CD14-positive monocyte (primary cell): Measurements from ENCODE around the gene SHROOM3. TPM values are rescaled to one million over a fixed set of nuclear protein-coding genes. Genes with fewer than 3 reads are reported as not detected.

Experiments used
- DNase-seq, 3 donors: peaks; one replicate each; pipeline ENCODE4 v3.0.0-alpha.2; 2011 to 2022
- H2AFZ ChIP-seq: 2 replicates; pipeline ENCODE4 v1.6.0; 2012; ENCODE audit warnings: mild to moderate bottlenecking, low read depth, low read length, inconsistent platforms; ENCODE audit not compliant: insufficient read depth, poor library complexity, severe bottlenecking
- H3K27ac ChIP-seq, 2 donors: 1 replicate in 1 of 2; 2 replicates in 1 of 2; pipeline ENCODE4 v1.5.1; 2012 to 2013; ENCODE audit warnings: low read length in 2 of 2, control low read depth in 1 of 2, inconsistent platforms in 1 of 2, low read depth in 1 of 2, mild to moderate bottlenecking in 1 of 2
- H3K27me3 ChIP-seq, 2 donors: one replicate each; pipeline versions ENCODE4 v1.6.0 to v1.6.1; 2011 to 2013; ENCODE audit warnings: low read length in 2 of 2; ENCODE audit not compliant: control insufficient read depth in 2 of 2, insufficient read depth in 2 of 2
- H3K36me3 ChIP-seq, 2 donors: replicated peaks in 1 of 2; 1 replicate in 1 of 2; 2 replicates in 1 of 2; pipeline versions ENCODE4 v1.5.1 to v1.6.1; 2012 to 2013; ENCODE audit warnings: low read length in 2 of 2, control low read depth in 1 of 2, inconsistent platforms in 1 of 2, mild to moderate bottlenecking in 1 of 2; ENCODE audit not compliant: insufficient read depth in 2 of 2, control insufficient read depth in 1 of 2
- H3K4me1 ChIP-seq, 2 donors: 1 replicate in 1 of 2; 2 replicates in 1 of 2; pipeline versions ENCODE4 v1.5.1 to v1.6.1; 2012 to 2013; ENCODE audit warnings: low read length in 2 of 2, control low read depth in 1 of 2, inconsistent platforms in 1 of 2, mild to moderate bottlenecking in 1 of 2, moderate library complexity in 1 of 2; ENCODE audit not compliant: insufficient read depth in 2 of 2, control insufficient read depth in 1 of 2
- H3K4me2 ChIP-seq: replicated peaks from 2 replicates; pipeline ENCODE3; 2012; ENCODE audit warnings: low read length, moderate library complexity, mild to moderate bottlenecking; ENCODE audit not compliant: poor library complexity, severe bottlenecking; ENCODE audit errors: extremely low read depth
- H3K4me3 ChIP-seq, 3 experiments: fragments of 200-600 bp in 1 of 3; sonication (generic) in 1 of 3; replicated peaks in 1 of 3; 1 replicate in 2 of 3; 2 replicates in 1 of 3; pipeline ENCODE4 v1.5.1; 2011 to 2013; ENCODE audit warnings: low read length in 3 of 3, mild to moderate bottlenecking in 3 of 3, control low read depth in 2 of 3, low read depth in 2 of 3, inconsistent platforms in 1 of 3, moderate library complexity in 1 of 3
- H3K79me2 ChIP-seq: 2 replicates; pipeline ENCODE4 v1.6.0; 2012; ENCODE audit warnings: mild to moderate bottlenecking, control low read depth, inconsistent platforms, low read length, moderate library complexity; ENCODE audit not compliant: insufficient read depth
- H3K9ac ChIP-seq: 2 replicates; pipeline ENCODE4 v1.6.0; 2017; ENCODE audit warnings: low read length, mild to moderate bottlenecking; ENCODE audit not compliant: insufficient read depth, poor library complexity, severe bottlenecking
- H3K9me3 ChIP-seq, 2 donors: replicated peaks in 1 of 2; 1 replicate in 1 of 2; 2 replicates in 1 of 2; pipeline versions ENCODE4 v1.5.1 to v1.6.1; 2012 to 2013; ENCODE audit warnings: low read length in 2 of 2, control low read depth in 1 of 2; ENCODE audit not compliant: control insufficient read depth in 1 of 2, insufficient read depth in 1 of 2
- H4K20me1 ChIP-seq: 2 replicates; pipeline ENCODE4 v1.6.0; 2012; ENCODE audit warnings: mild to moderate bottlenecking, low read length, control low read depth, moderate library complexity; ENCODE audit not compliant: insufficient read depth
- H3K27ac Mint-ChIP-seq, 7 donors: one replicate each; pipeline ENCODE4 v1.8.0; 2020; ENCODE audit warnings: mild to moderate bottlenecking in 7 of 7, mixed read lengths in 7 of 7, moderate library complexity in 6 of 7, inconsistent platforms in 2 of 7
- H3K27me3 Mint-ChIP-seq, 3 donors: one replicate each; pipeline ENCODE4 v1.8.0; 2021 to 2022; ENCODE audit warnings: low read depth in 3 of 3, mild to moderate bottlenecking in 3 of 3, mixed read lengths in 3 of 3, moderate library complexity in 3 of 3, inconsistent platforms in 1 of 3
- H3K36me3 Mint-ChIP-seq, 2 donors: one replicate each; pipeline ENCODE4 v1.8.0; 2020; ENCODE audit warnings: mixed read lengths in 2 of 2, inconsistent platforms in 1 of 2, mild to moderate bottlenecking in 1 of 2
- H3K4me1 Mint-ChIP-seq: one replicate; pipeline ENCODE4 v1.8.0; 2020; ENCODE audit warnings: mild to moderate bottlenecking, mixed read lengths
- H3K4me3 Mint-ChIP-seq, 2 donors: one replicate each; pipeline ENCODE4 v1.8.0; 2020; ENCODE audit warnings: mild to moderate bottlenecking in 2 of 2, mixed read lengths in 2 of 2, moderate library complexity in 1 of 2
- H3K9me3 Mint-ChIP-seq, 7 donors: one replicate each; pipeline ENCODE4 v1.8.0; 2020 to 2022; ENCODE audit warnings: mixed read lengths in 7 of 7, mild to moderate bottlenecking in 6 of 7, moderate library complexity in 6 of 7, inconsistent platforms in 2 of 7
- WGBS: methylation state at CpG from one replicate; pipeline ENCODE4 v1.1.5; 2013; ENCODE audit warnings: missing lambda C conversion rate; ENCODE audit not compliant: insufficient coverage; 5-methylcytosine and 5-hydroxymethylcytosine counted together
- intact Hi-C, 2 donors: fragments of 100-400 bp; cut with micrococcal nuclease; formaldehyde crosslinking; loops; one replicate each; pipeline versions ENCODE4 v1.15.0 to v1.15.1; 2023
- polyA plus RNA-seq, 3 donors: library from polyadenylated mRNA; depleted of rRNA in 1 of 3; unstranded in 2 of 3; stranded (reverse) in 1 of 3; fragments of 300-500 nt in 2 of 3; fragments of >200 nt in 1 of 3; fragmentation: Illumina TruSeq in 2 of 3; gene quantifications; 1 replicate in 2 of 3; 2 replicates in 1 of 3; pipeline ENCODE4 v1.2.3, GENCODE V29; 2012 to 2021
- TF ChIP-seq, protein P1 (sequence below): fragments of 200-600 bp; IDR thresholded peaks from one replicate; pipeline ENCODE4 v1.8.0; 2022; ENCODE audit warnings: antibody characterized with exemption, mild to moderate bottlenecking

SHROOM3 gene
- polyA plus RNA-seq, 3 donors: not detected

DNA sequence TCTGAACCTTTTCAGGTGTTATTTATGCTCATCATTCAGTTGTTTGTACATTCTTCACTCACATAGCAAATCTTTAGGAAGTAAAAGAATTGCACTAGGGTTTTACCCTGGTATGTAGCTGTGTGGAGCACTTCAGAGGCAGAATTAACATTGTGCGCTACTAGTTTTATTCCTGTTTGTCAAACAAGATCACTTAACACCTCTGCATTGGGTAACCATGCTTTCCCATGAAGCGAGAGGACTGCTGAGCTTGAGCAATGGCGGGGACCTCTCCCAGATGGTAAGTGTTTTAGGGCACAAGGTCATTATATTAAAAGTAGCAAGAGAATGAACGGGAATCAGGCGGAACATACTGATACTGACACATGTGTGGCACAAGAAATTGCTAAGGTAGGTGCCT lies 59.2 kb downstream of the SHROOM3 start:
- WGBS: 75% methylated on average over 2 of the region's 5 CpGs
- Mint-ChIP-seq H3K36me3 (no peaks in the 10 kb centered on the region), H3K27ac (no peak overlapping the region), H3K4me1 (no peaks in the 10 kb centered on the region), H3K9me3 (peaks cover 0 to 3% (median 0%) of the 10 kb centered on the region in 7 donors), H3K4me3 (no peak overlapping the region), H3K27me3 (peaks cover 0 to 1% (median 1%) of the 10 kb centered on the region in 3 donors)
- Histone ChIP-seq H3K36me3 (no peaks in the 10 kb centered on the region), H3K4me3 (no peak overlapping the region), H3K9ac (no peak overlapping the region), H2AFZ (no peak overlapping the region), H3K4me2 (no peak overlapping the region), H3K27me3 (no peaks in the 10 kb centered on the region), H3K9me3 (no peaks in the 10 kb centered on the region), H3K4me1 (no peaks in the 10 kb centered on the region), H3K79me2 (no peaks in the 10 kb centered on the region), H3K27ac (no peak overlapping the region), H4K20me1 (no peaks in the 10 kb centered on the region)
- TF ChIP-seq, protein P1, sequence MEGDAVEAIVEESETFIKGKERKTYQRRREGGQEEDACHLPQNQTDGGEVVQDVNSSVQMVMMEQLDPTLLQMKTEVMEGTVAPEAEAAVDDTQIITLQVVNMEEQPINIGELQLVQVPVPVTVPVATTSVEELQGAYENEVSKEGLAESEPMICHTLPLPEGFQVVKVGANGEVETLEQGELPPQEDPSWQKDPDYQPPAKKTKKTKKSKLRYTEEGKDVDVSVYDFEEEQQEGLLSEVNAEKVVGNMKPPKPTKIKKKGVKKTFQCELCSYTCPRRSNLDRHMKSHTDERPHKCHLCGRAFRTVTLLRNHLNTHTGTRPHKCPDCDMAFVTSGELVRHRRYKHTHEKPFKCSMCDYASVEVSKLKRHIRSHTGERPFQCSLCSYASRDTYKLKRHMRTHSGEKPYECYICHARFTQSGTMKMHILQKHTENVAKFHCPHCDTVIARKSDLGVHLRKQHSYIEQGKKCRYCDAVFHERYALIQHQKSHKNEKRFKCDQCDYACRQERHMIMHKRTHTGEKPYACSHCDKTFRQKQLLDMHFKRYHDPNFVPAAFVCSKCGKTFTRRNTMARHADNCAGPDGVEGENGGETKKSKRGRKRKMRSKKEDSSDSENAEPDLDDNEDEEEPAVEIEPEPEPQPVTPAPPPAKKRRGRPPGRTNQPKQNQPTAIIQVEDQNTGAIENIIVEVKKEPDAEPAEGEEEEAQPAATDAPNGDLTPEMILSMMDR: no peak
- intact Hi-C loops: no loop called here
- no peak for DNase-seq

DNA sequence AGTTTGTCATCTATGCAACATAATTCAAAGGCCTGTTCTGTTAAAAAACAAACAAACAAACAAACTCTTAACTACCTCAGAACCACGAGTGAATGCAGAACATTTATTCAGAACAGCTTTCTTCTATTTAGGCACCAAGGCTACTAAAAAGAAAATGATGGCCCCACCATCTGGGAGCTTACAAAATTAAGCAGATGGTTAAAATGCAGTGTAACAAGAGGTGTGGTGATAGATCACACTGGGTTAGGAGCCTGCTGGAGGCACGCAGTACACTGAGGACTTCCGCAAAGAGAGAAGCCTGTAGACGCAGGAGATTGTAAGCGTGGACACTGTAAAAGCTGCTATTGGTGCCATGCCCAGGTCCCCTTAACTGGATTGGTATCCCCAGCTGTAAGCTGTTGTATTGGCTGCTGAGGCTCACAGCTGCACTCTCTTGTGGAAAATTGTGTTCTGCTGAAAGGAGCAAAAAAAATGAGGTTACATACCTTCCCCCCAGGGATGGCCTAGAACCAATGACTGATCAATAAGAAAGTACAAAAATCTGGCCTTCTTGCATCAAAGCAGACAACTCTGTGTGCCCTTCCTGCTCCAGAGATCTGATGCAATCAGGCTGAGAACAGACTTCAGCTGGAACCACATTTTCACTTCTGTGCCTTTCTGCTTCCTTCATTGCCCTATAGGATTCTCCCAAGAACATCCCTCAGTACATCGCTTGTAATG lies 60.0 kb downstream of the SHROOM3 start:
- no peak overlapping the region for H3K27ac Mint-ChIP-seq
- Histone ChIP-seq H2AFZ (no peak overlapping the region), H3K36me3 (no peaks in the 10 kb centered on the region), H3K27me3 (no peaks in the 10 kb centered on the region), H3K79me2 (no peaks in the 10 kb centered on the region), H4K20me1 (no peaks in the 10 kb centered on the region), H3K4me3 (no peak overlapping the region), H3K9ac (no peak overlapping the region), H3K9me3 (no peaks in the 10 kb centered on the region), H3K27ac (no peak overlapping the region), H3K4me1 (no peaks in the 10 kb centered on the region), H3K4me2 (no peak overlapping the region)
- H3K4me3 Mint-ChIP-seq: no peak overlapping the region
- peaks cover 0 to 2% (median 0%) of the 10 kb centered on the region in 7 donors for H3K9me3 Mint-ChIP-seq
- H3K27me3 Mint-ChIP-seq: peaks cover 0 to 2% (median 1%) of the 10 kb centered on the region in 3 donors
- intact Hi-C loops: no loop called here
- no peaks in the 10 kb centered on the region for H3K4me1 Mint-ChIP-seq
- no peaks in the 10 kb centered on the region for H3K36me3 Mint-ChIP-seq
- TF ChIP-seq, protein P1: no peak
- no peak for DNase-seq
- 96% methylated on average over 4 of the region's 6 CpGs for WGBS
